Calu3 (cell line): ENCODE data around the gene TNFRSF25. TPM values are rescaled to one million over a fixed set of nuclear protein-coding genes. Genes with fewer than 3 reads are reported as not detected.
A peak's percentile ranks its signal among the peaks of the same experiment; 100 is the strongest.

Experiments used
- BruUV-seq: library from RNA; stranded (reverse); fragments of 400-500 nt; replicated peaks from 2 replicates; lab custom pipeline; 2021; lab: Mats Ljungman, UMichigan
- CTCF ChIA-PET: fragments of 300-600 bp; sonication (Branson Sonifier 250); formaldehyde crosslinking; loops from one replicate; lab custom pipeline; 2022; ENCODE audit warnings: antibody characterized with exemption; lab: Charles Lee
- DNase-seq: peaks from one replicate; pipeline ENCODE4 v3.0.0; 2022
- H3K27ac Mint-ChIP-seq: one replicate; pipeline ENCODE4 v1.8.0; 2022; ENCODE audit warnings: mixed read lengths; ENCODE audit not compliant: unreplicated experiment
- H3K27me3 Mint-ChIP-seq: one replicate; pipeline ENCODE4 v1.8.0; 2022; ENCODE audit warnings: mixed read lengths; ENCODE audit not compliant: unreplicated experiment
- H3K36me3 Mint-ChIP-seq: one replicate; pipeline ENCODE4 v1.8.0; 2022; ENCODE audit warnings: mild to moderate bottlenecking, moderate library complexity, mixed read lengths; ENCODE audit not compliant: insufficient read depth, unreplicated experiment
- H3K4me1 Mint-ChIP-seq: one replicate; pipeline ENCODE4 v1.8.0; 2022; ENCODE audit warnings: mild to moderate bottlenecking, low read depth, mixed read lengths; ENCODE audit not compliant: unreplicated experiment
- H3K4me3 Mint-ChIP-seq: one replicate; pipeline ENCODE4 v1.8.0; 2022; ENCODE audit warnings: mild to moderate bottlenecking, low read depth, moderate library complexity, mixed read lengths; ENCODE audit not compliant: unreplicated experiment
- H3K9me3 Mint-ChIP-seq: one replicate; pipeline ENCODE4 v1.8.0; 2022; ENCODE audit warnings: low read depth, mixed read lengths; ENCODE audit not compliant: unreplicated experiment
- intact Hi-C: fragments of 100-400 bp; cut with micrococcal nuclease; formaldehyde crosslinking; loops from one replicate; pipeline ENCODE4 v1.10.0; 2022; ENCODE audit not compliant: unreplicated experiment
- total RNA-seq: library from RNA; stranded (reverse); gene quantifications from 2 replicates; pipeline ENCODE4 v1.2.3, GENCODE V29; 2022
- TF ChIP-seq, protein P1 (sequence below): fragments of 200-600 bp; IDR thresholded peaks from one replicate; pipeline ENCODE4 v1.8.0; 2022; ENCODE audit warnings: antibody characterized with exemption; ENCODE audit not compliant: unreplicated experiment

TNFRSF25 gene
- total RNA-seq, 1 experiment from 2014 or later, result 6.4 TPM

DNA sequence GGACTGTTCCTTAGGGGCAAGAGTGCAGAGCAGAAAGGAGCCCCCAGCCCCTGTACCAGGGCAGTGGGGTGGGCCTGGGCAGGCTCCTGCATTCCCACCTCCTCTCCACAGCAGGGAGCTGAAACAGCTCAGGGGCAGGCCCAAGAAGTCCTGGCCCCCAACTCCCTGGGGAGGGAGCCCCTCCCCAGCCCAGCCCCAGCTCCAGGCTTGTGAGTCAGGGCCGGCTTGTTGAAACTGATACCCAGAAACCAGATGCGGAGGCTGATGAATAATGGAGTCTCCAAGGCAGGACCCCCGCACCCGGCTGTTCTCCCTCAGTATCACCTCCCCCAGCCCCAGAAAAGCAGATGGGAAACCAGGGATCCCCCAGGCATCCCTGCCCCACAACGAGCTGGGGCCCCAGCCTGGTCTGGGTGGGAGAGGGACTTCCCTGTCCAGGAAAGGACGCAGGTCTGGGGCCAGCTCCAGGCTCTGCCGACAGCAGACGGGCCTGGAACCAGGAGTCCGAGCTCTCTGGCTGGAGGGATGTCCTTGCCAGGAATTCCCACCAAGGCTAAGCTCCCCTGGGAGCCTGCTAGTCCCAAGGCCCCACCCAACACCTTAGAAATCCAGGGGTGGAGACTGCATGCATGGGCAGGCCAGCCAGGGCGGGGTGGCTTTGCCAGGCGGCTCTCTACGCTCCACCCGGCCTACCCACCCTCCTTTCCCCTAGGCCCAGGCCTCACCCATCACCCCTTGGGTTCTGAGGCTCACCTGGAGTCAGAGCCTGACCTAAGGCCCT, 22.8 kb upstream of the TNFRSF25 start:
- intact Hi-C loops, result loop anchor here (5.0 kb wide), 2 partner anchors 159 to 729 kb away; no protein-coding TSS in a partner anchor
- no peaks in the 10 kb centered on the region for H3K9me3 Mint-ChIP-seq

DNA sequence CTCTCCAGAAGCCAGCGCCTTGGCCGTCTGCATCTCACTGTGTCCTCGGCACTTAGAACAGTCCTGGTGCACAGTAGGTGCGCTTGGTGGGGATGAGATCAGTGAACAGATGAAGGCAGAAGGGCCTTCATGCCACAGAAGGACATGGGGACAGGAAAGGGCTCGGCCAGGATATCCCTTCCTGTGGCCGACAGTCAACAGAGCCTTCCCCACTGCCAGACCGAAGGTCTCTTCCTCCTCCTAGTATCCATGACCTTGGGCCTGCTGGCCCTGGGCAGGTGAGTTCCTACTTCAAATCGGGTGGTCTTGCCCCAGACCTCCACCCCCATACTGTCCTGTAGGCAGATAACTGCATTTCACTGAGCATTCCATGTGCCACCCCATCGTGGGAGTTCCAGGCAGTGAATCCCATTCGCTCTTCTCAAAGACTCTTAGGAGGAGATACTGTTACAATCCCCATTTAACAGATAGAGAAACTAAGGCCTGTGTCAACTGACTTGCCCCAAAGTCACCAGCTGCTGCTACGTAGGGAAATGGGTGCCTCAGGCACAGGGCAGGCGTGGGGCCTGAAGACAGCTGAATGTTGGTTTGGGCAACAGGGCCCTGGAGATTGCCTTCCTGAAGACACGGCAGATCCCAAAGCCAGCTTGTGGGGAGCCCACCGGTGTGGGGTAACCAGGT, 22.0 kb upstream of the TNFRSF25 start:
- Mint-ChIP-seq H3K4me1 (peaks cover 10% of the 10 kb centered on the region), H3K36me3 (peaks cover 11% of the 10 kb centered on the region), H3K9me3 (no peaks in the 10 kb centered on the region), H3K4me3 (no peak overlapping the region), H3K27ac (no peak overlapping the region), H3K27me3 (peaks cover 59% of the 10 kb centered on the region)
- intact Hi-C loops, result loop anchor here (5.0 kb wide), 2 partner anchors 159 to 729 kb away; no protein-coding TSS in a partner anchor
- CTCF ChIA-PET, result no interaction called here
- no peak for DNase-seq
- BruUV-seq, result no TSS peak
- TF ChIP-seq, protein P1, sequence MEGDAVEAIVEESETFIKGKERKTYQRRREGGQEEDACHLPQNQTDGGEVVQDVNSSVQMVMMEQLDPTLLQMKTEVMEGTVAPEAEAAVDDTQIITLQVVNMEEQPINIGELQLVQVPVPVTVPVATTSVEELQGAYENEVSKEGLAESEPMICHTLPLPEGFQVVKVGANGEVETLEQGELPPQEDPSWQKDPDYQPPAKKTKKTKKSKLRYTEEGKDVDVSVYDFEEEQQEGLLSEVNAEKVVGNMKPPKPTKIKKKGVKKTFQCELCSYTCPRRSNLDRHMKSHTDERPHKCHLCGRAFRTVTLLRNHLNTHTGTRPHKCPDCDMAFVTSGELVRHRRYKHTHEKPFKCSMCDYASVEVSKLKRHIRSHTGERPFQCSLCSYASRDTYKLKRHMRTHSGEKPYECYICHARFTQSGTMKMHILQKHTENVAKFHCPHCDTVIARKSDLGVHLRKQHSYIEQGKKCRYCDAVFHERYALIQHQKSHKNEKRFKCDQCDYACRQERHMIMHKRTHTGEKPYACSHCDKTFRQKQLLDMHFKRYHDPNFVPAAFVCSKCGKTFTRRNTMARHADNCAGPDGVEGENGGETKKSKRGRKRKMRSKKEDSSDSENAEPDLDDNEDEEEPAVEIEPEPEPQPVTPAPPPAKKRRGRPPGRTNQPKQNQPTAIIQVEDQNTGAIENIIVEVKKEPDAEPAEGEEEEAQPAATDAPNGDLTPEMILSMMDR, result no peak

More for the DNA sequence above, 22.8 kb upstream of the TNFRSF25 start:
- Mint-ChIP-seq H3K27me3 (peaks cover 59% of the 10 kb centered on the region), H3K4me1 (peaks cover 10% of the 10 kb centered on the region), H3K27ac (no peak overlapping the region), H3K36me3 (peaks cover 11% of the 10 kb centered on the region), H3K4me3 (no peak overlapping the region)
- CTCF ChIA-PET, result interaction anchor here (0.6 kb wide), 1 partner anchor 12 kb away, joined by 3 read pairs; no protein-coding TSS in a partner anchor
- TF ChIP-seq, protein P1, result no peak
- BruUV-seq, result no TSS peak
- DNase-seq, result no peak

DNA sequence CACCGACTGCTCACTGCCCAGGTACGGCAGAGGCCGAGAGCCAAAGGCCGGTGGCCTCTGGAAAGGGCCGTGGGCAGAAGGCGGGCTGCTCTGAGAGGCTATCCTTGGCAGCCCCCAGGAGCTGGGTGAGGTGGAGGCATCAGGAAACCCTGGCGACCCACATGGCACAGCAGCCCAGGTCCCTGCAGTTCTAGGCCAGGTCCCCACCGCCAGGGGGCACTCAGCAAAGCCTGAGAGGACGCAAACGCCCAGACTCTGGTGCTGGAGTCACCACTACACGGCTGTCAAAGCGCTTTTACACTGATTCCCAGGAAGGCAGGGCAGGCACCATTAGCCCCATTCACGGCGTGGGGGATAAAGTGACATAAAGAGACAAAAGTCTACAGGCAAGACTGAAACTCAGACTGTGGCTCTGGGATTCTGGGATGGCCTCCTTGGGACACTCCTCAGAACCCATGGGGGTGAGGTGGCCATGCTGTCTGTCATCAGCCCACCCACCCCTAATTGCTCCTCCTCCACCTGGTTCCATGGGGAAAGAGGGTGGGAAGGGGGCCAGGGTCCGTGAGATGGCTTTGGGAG, 20.5 kb upstream of the TNFRSF25 start:
- Mint-ChIP-seq H3K27me3 (peaks cover 64% of the 10 kb centered on the region), H3K4me1 (peaks cover 5% of the 10 kb centered on the region), H3K4me3 (peak overlapping the region; percentile 57), H3K9me3 (no peaks in the 10 kb centered on the region), H3K36me3 (peaks cover 15% of the 10 kb centered on the region), H3K27ac (no peak overlapping the region)
- CTCF ChIA-PET, result interaction anchor here (0.9 kb wide), 1 partner anchor 10 kb away, joined by 6 read pairs; no protein-coding TSS in a partner anchor
- intact Hi-C loops, result loop anchor here (5.0 kb wide), 2 partner anchors 161 to 731 kb away; no protein-coding TSS in a partner anchor
- TF ChIP-seq, protein P1, result peak; percentile 78
- BruUV-seq, result no TSS peak
- peak; percentile 88 for DNase-seq
